ENCODE results near the gene TMEM150C. TPM values are rescaled to one million over a fixed set of nuclear protein-coding genes. Genes with fewer than 3 reads are reported as not detected.
"Not testable (repeated sequence)": the region's sequence is repeated elsewhere in the genome, so short reads cannot be mapped to it uniquely, and the experiment has no call there.

TMEM150C gene
- total RNA-seq, 2 experiments from 2014 or later: not detected

DNA sequence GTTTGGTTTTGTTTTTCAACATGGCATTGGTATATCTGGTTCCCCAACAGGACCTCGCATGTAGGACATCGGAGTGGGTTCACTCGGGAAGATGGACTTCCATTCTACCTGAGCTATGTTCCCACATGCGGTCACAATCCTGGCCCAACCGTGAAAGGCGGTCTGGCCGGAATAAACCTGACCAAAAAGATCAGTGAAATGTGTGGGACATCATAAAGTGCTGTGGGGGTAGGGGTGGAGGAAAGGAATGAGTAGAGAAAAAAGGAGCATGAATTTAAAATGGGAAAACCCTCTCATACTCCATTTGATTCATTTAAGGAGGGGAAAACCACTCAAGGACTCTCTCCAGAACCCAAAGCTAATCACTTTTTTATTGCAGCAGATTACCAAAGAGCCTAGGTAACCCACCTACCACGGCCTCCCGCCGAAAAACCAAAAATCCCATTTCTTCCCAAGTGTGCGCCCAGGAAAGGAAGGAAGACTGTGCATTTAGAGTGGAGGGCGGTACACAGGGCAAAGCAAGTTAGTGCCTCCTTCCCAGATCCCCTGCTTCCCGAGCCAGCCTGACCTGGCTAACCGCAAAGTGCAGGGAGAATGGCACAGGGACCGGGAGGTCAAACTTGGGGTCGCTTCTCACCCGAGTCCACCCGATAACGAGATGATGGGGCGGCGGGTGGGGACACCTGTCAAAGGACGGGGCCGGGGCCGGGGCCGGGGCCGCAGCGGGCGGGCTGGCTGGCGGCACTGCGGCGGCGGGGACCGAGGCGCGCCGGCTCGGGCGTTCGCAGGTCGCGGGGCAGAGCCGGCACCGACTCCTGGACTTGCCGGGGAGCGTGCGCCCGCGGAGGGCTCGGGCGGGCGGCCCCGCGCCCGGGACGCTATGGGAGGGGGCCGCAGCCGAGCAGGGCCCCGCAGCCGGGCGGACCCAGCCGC, 669 bp downstream of the TMEM150C start:
- DNase-seq: no peak
- Mint-ChIP-seq H3K27ac (no peak overlapping the region), H3K4me3 (peak overlapping the region; percentile 50), H3K27me3 (peaks cover 51% of the 10 kb centered on the region), H3K9me3 (no peaks in the 10 kb centered on the region), H3K36me3 (ENCODE audit: low read depth) (no peaks in the 10 kb centered on the region), H3K4me1 (ENCODE audit: low read depth) (peaks cover 13% of the 10 kb centered on the region)
- CTCF ChIA-PET: interaction anchor here (0.6 kb wide), 1 partner anchor 858 kb away, joined by 3 read pairs; no protein-coding TSS in a partner anchor
- no peak for TF ChIP-seq CTCF (IDR thresholded peaks at IDR 0.05)
- POLR2A ChIA-PET: no interaction called here
- intact Hi-C loops (cut with micrococcal nuclease): no loop called here
- peak; percentile 20 for ATAC-seq

DNA sequence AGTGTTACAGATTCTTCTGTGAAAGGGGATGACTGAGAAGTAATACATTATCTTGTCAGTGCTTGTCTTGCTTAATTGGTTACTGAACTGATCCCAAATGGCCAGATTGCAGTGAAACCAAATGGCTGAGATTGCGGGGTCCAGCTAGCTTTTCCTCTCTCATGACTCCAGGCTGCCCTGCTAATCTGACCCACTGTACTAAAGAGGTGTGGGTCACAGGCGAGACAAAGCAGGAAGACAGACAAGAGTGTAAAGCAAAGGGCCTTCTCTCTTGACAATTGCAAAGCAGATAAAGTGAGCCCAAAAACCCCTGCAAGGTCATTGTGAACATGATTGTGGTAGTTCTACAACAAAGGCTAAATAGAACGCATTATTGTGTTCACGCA, 2.1 kb downstream of the TMEM150C start:
- CTCF ChIA-PET: no interaction called here
- H3K4me3 Mint-ChIP-seq: no peak overlapping the region
- POLR2A ChIA-PET: no interaction called here
- peaks cover 51% of the 10 kb centered on the region for H3K27me3 Mint-ChIP-seq
- H3K36me3 Mint-ChIP-seq (ENCODE audit: low read depth): no peaks in the 10 kb centered on the region
- H3K27ac Mint-ChIP-seq: no peak overlapping the region
- intact Hi-C loops (cut with micrococcal nuclease): no loop called here
- peaks cover 13% of the 10 kb centered on the region for H3K4me1 Mint-ChIP-seq (ENCODE audit: low read depth)
- no peak for DNase-seq
- no peaks in the 10 kb centered on the region for H3K9me3 Mint-ChIP-seq
- no peak for TF ChIP-seq CTCF (IDR thresholded peaks at IDR 0.05)
- ATAC-seq: no peak

- peaks cover 13% of the 10 kb centered on the region for H3K4me1 Mint-ChIP-seq (ENCODE audit: low read depth)
- CTCF ChIA-PET; H3K36me3 Mint-ChIP-seq (ENCODE audit: low read depth); H3K4me3 Mint-ChIP-seq; ATAC-seq; DNase-seq; H3K9me3 Mint-ChIP-seq; POLR2A ChIA-PET; intact Hi-C loops (cut with micrococcal nuclease); H3K27ac Mint-ChIP-seq: not testable (repeated sequence)
- H3K27me3 Mint-ChIP-seq: peaks cover 51% of the 10 kb centered on the region
These were observed 2.6 kb downstream of the TMEM150C start for GRCh38 chr4:82559090-82559734.

GRCh38 chr4:82555276-82555675, 6.5 kb downstream of the TMEM150C start:
- no peak for TF ChIP-seq CTCF (IDR thresholded peaks at IDR 0.05)
- ATAC-seq (no peak), DNase-seq (no peak)
- H3K4me1 Mint-ChIP-seq (ENCODE audit: low read depth): no peaks in the 10 kb centered on the region
- ChIA-PET CTCF (interaction anchor here (1.9 kb wide), 1 partner anchor 184 kb away, joined by 8 read pairs; no protein-coding TSS in a partner anchor), POLR2A (no interaction called here)
- H3K27me3 Mint-ChIP-seq: peaks cover 29% of the 10 kb centered on the region
- H3K9me3 Mint-ChIP-seq: no peaks in the 10 kb centered on the region
- H3K4me3 Mint-ChIP-seq: no peak overlapping the region
- intact Hi-C loops (cut with micrococcal nuclease): no loop called here
- no peak overlapping the region for H3K27ac Mint-ChIP-seq
- no peaks in the 10 kb centered on the region for H3K36me3 Mint-ChIP-seq (ENCODE audit: low read depth)

DNA sequence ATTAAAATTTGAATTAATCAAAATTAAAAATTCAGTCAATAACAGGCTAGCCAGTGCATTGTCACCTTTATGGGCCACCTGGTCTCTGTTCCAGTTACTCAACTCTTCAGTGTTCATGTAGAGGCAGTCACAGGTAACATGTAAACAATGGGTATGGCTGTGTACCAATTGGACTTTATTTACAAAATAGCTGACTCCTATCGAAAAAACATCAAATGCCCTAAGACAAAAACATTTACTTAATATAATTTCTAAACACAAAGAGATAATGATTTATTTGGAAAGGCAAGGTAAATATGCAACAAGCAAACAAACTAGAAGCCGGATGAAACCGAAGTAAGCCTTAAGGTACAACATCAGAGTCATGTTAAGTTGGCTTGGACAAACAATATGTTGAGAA, 8.8 kb downstream of the TMEM150C start:
- H3K4me1 Mint-ChIP-seq (ENCODE audit: low read depth): no peaks in the 10 kb centered on the region
- ChIA-PET CTCF (no interaction called here), POLR2A (no interaction called here)
- no peak overlapping the region for H3K4me3 Mint-ChIP-seq
- H3K9me3 Mint-ChIP-seq: no peaks in the 10 kb centered on the region
- intact Hi-C loops (cut with micrococcal nuclease): no loop called here
- H3K27ac Mint-ChIP-seq: no peak overlapping the region
- DNase-seq (no peak), ATAC-seq (no peak)
- H3K27me3 Mint-ChIP-seq: peaks cover 17% of the 10 kb centered on the region
- no peaks in the 10 kb centered on the region for H3K36me3 Mint-ChIP-seq (ENCODE audit: low read depth)
- TF ChIP-seq CTCF (IDR thresholded peaks at IDR 0.05): no peak

Data from activated CD8-positive, alpha-beta T cell treated with anti-CD3 and anti-CD28 coated beads for 36 hours (primary cell).